Measurements from ENCODE around the gene PCDH7. TPM values are rescaled to one million over a fixed set of nuclear protein-coding genes. Genes with fewer than 3 reads are reported as not detected.
A peak's percentile ranks its signal among the peaks of the same experiment; 100 is the strongest.

Gene PCDH7, protein sequence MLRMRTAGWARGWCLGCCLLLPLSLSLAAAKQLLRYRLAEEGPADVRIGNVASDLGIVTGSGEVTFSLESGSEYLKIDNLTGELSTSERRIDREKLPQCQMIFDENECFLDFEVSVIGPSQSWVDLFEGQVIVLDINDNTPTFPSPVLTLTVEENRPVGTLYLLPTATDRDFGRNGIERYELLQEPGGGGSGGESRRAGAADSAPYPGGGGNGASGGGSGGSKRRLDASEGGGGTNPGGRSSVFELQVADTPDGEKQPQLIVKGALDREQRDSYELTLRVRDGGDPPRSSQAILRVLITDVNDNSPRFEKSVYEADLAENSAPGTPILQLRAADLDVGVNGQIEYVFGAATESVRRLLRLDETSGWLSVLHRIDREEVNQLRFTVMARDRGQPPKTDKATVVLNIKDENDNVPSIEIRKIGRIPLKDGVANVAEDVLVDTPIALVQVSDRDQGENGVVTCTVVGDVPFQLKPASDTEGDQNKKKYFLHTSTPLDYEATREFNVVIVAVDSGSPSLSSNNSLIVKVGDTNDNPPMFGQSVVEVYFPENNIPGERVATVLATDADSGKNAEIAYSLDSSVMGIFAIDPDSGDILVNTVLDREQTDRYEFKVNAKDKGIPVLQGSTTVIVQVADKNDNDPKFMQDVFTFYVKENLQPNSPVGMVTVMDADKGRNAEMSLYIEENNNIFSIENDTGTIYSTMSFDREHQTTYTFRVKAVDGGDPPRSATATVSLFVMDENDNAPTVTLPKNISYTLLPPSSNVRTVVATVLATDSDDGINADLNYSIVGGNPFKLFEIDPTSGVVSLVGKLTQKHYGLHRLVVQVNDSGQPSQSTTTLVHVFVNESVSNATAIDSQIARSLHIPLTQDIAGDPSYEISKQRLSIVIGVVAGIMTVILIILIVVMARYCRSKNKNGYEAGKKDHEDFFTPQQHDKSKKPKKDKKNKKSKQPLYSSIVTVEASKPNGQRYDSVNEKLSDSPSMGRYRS (N-terminal part only)
- 6.8 and 8.0 TPM in 2 replicates for total RNA-seq
- long read RNA-seq, full-length matches to known transcripts, result 1 of 2 reads
- long read RNA-seq, partial matches to known transcripts, result 0 of 2 reads
- long read RNA-seq, other reads (novel, unspliced or antisense), result 1 of 2 reads

DNA sequence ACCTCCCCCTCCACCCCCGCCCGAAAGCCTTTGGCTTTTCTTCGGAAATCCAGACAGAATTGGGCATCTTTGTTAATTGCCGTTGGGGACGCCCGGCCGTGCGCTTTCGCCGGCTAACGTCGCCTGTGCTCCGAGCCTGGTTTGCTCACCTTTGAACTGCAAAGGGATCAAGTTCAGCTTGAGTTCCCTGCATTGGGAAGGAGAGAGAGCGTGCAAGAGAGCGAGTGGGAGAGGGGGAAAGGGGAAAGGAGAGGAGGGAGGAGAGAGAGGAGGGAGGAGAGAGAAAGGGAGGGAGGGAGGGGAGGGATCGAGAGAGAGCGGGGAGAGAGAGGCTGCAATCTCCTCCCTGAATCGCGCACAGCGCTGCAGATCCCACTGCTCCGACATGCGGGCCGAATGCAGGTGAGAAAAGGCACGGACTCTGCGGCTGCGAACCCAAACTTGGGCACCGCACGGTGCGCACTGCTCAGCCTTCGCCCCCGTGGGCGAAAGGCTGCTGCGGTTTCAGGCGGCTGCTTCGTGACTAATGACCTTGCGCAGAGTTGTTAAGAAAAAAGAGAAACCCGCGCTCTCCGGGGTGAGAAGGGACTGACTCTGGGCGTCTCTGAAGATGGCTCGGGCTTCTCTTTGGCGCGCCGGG lies at the start of gene PCDH7:
Gene PCDH7, plus strand, starts transcription at position 349 of the 640 bp plus-strand sequence. CDS start 1,054 bp downstream, outside the sequence.
- H3K4me3 Mint-ChIP-seq, result peak within 1 kb of the TSS; percentile 92
- TF ChIP-seq, protein P1, sequence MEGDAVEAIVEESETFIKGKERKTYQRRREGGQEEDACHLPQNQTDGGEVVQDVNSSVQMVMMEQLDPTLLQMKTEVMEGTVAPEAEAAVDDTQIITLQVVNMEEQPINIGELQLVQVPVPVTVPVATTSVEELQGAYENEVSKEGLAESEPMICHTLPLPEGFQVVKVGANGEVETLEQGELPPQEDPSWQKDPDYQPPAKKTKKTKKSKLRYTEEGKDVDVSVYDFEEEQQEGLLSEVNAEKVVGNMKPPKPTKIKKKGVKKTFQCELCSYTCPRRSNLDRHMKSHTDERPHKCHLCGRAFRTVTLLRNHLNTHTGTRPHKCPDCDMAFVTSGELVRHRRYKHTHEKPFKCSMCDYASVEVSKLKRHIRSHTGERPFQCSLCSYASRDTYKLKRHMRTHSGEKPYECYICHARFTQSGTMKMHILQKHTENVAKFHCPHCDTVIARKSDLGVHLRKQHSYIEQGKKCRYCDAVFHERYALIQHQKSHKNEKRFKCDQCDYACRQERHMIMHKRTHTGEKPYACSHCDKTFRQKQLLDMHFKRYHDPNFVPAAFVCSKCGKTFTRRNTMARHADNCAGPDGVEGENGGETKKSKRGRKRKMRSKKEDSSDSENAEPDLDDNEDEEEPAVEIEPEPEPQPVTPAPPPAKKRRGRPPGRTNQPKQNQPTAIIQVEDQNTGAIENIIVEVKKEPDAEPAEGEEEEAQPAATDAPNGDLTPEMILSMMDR (conservative IDR thresholded peaks at IDR 0.05), result peak; percentile 6
- H3K27ac Mint-ChIP-seq (ENCODE audit: unreplicated experiment), result peak within 1 kb of the TSS; percentile 91
- DNase-seq (ENCODE audit: low read depth, low spot score), result peak; percentile 28
- peaks cover 64% of the 10 kb centered on the region for H3K27me3 Mint-ChIP-seq (ENCODE audit: low read depth)
- H3K4me1 Mint-ChIP-seq, result peaks cover 53% of the 10 kb centered on the region
- H3K36me3 Mint-ChIP-seq (ENCODE audit: low read depth), result peaks cover 3% of the 10 kb centered on the region
- no peaks in the 10 kb centered on the region for H3K9me3 Mint-ChIP-seq

DNA sequence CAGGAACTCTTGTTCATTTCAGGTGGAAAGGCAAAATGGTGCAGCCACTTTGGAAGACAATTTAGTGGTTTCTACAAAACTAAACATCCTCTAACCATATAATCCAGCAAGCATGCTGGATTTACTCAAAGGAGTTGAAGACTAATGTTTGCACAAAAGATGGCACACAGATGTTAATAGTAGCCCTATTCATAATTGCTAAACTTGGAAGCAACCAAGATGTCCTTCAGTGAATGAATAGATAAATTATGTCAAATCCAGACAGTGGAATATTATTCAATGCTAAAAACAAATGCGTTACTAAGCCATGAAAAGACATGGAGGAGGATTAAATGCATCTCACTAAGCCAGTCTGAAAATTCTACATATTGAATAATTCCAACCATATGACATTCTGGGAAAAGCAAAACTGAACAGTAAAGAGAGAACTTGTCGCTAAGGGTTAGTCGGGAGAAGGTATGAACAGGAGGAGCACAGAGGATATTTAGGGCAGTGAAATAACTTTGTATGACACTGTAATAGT lies 48.2 kb upstream of the PCDH7 start:
- H3K27ac Mint-ChIP-seq (ENCODE audit: unreplicated experiment), result no peak overlapping the region
- H3K36me3 Mint-ChIP-seq (ENCODE audit: low read depth), result peaks cover 4% of the 10 kb centered on the region
- no peaks in the 10 kb centered on the region for H3K4me1 Mint-ChIP-seq
- H3K4me3 Mint-ChIP-seq, result no peak overlapping the region
- DNase-seq (ENCODE audit: low read depth, low spot score), result no peak
- TF ChIP-seq, protein P1 (conservative IDR thresholded peaks at IDR 0.05), result no peak
- no peaks in the 10 kb centered on the region for H3K27me3 Mint-ChIP-seq (ENCODE audit: low read depth)
- peaks cover 3% of the 10 kb centered on the region for H3K9me3 Mint-ChIP-seq

DNA sequence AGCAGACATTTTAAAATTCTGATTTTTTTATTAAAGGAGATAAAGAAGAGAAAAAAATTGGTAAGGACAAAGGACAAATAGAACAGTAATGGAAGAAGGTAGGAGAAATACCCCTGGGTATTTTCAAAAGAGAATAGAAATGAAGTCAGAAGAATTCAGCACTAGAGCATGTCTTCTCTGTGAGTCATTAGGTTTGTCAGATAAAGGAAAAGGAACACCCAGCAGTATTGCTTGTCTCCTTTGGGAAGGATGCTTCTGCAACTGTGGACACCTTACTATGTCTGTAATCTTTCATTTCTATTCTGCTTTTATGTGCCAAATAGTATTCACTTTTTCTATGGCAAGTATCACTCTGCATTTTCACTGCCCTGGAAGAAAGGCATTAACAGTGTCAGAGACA lies 24.0 kb upstream of the PCDH7 start:
- H3K27ac Mint-ChIP-seq (ENCODE audit: unreplicated experiment), result no peak overlapping the region
- no peaks in the 10 kb centered on the region for H3K27me3 Mint-ChIP-seq (ENCODE audit: low read depth)
- no peak overlapping the region for H3K4me3 Mint-ChIP-seq
- TF ChIP-seq, protein P1 (conservative IDR thresholded peaks at IDR 0.05), result no peak
- H3K36me3 Mint-ChIP-seq (ENCODE audit: low read depth), result no peaks in the 10 kb centered on the region
- no peaks in the 10 kb centered on the region for H3K9me3 Mint-ChIP-seq
- no peak for DNase-seq (ENCODE audit: low read depth, low spot score)
- no peaks in the 10 kb centered on the region for H3K4me1 Mint-ChIP-seq

DNA sequence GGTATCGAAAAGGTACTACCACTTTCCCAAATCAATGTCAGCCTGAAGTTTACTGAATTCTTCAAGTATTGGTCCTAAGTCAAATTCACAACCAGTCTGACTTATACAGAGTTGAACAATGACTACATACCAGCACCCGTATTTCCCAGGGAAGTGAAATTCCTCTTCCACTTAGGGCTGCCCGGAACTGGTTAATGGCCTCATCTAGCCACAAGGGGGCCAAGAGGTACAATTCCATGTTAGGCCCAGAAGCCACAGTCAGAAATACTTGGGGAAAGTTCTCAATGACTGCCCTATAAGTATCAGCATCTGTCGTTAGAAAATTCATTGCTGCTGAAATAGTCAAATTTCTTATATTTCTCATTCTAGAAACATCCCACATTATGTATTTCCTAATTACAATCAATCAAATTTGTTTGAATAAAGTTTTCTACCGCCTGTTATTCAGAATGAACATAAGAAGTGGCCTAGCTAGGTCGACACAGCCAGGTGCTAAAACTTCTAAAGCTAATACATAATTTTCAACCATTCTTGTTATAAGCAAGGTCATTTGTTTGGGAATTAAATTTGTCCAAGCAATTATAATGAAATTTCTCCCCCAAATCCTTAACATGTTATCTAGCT lies 5.6 kb upstream of the PCDH7 start:
- TF ChIP-seq, protein P1 (conservative IDR thresholded peaks at IDR 0.05), result peak; percentile 82
- peak; percentile 53 for DNase-seq (ENCODE audit: low read depth, low spot score)
- Mint-ChIP-seq H3K4me3 (peak overlapping the region; percentile 54), H3K27ac (ENCODE audit: unreplicated experiment) (no peak overlapping the region), H3K9me3 (peaks cover 10% of the 10 kb centered on the region), H3K4me1 (peaks cover 24% of the 10 kb centered on the region), H3K36me3 (ENCODE audit: low read depth) (peaks cover 10% of the 10 kb centered on the region), H3K27me3 (ENCODE audit: low read depth) (peaks cover 18% of the 10 kb centered on the region)

All from neural crest cell (in vitro differentiated cells).